GM21717 (cell line): ENCODE data around the gene CNGA2.

Experiments used
- ATAC-seq: cut with Tn5 transposase; IDR thresholded peaks from one replicate; pipeline ENCODE4 v1.9.1; 2021; ENCODE audit warnings: mild to moderate bottlenecking, moderate library complexity; ENCODE audit not compliant: unreplicated experiment

CNGA2 gene

GRCh38 chrX:151793886-151794285 lies 59.3 kb downstream of the CNGA2 start:
- no peak for ATAC-seq
